Right renal cortex interstitium (tissue), 3 donors: ENCODE data around the gene SREBF2. TPM values are rescaled to one million over a fixed set of nuclear protein-coding genes. Genes with fewer than 3 reads are reported as not detected.

ENCODE experiments used
- DNase-seq, 3 donors: peaks; one replicate each; pipeline ENCODE4 v3.0.0-alpha.2; 2013; ENCODE audit warnings: low read depth in 3 of 3, low spot score in 2 of 3
- polyA plus RNA-seq, 3 donors: library from polyadenylated mRNA; unstranded; fragments of 120-200 nt; gene quantifications; one replicate each; pipeline ENCODE4 v1.2.1, GENCODE V29; 2013; ENCODE audit not compliant: insufficient read length in 3 of 3

Gene SREBF2
- 10 to 100 TPM; 85.5 to 93.2 (median 90.2) TPM for polyA plus RNA-seq

DNA sequence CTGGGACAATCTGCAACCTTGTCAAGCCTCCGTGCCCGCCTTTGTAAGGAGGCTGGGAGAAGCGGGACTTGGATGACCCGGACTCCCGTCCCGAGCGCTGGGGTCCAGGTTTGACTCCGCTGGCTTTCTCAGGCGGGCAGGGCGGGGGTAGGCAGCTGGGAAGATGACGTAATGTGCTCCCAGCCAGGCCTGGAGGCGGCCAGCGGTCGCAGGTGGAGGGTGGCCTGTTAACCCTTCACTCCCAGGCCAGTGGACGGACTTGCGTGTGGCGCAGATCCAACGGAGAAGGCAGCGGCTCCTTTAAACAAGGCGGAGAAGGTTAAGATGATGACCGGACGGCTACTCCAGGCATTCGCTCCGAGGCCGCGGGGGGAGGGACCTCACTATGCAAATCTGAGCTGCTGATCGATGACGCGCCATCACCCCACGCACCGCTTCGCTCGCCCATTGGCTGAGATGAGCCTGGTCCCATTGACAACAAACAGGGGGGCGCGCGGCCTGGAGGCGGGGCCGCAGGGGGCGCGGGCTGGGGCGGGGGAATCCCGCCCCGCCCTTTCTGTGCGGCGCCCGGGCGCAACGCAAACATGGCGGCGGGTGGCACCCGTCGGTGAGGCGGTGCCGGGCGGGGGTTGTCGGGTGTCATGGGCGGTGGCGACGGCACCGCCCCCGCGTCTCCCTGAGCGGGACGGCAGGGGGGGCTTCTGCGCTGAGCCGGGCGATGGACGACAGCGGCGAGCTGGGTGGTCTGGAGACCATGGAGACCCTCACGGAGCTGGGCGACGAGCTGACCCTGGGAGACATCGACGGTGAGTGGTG, at the start of gene SREBF2:
SREBF2 (plus strand) TSS at position 553 of the 816 bp plus-strand sequence; CDS start at position 719, 166 bp downstream.
- DNase-seq = peak; percentile 96 to 99 (median 99)

DNA sequence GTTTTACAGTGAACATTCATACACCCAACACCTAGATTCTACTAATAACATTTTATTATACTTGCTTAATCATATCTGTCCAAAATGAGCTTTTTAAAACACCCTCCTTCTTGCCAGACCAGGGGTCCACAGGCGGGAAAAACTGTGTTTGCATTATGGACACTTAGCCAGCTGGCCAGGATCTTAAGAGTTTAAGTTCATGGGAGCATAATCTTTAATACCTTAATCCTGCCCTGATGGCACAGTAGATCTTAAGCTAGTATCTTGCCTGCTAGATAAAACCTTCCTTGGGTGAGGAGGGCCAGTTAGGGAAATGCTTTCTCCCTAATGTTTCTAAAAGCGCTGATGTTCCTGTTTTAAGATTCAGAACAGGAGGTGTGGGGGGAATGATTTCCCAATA, 45.6 kb upstream of the SREBF2 start:
- DNase-seq = no peak

DNA sequence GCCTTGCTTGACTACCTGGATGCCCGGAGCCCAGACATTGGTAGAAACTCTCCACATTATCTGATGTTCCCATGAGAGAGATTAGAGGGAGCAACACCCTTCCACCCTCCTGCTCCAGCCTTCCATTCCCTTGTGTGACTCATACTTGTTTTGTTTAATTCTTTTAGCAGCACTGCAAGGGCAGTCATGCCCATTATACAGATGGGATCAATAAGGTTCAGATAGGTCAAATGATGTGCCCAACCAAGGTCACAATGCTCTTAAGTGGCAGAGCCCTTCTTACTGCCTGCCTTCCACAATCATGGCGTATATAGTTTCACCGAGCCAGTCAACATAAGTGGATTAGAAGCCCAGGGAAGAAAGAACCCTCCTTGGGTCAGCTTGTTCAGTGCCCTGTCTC, 39.0 kb upstream of the SREBF2 start:
- no peak for DNase-seq

DNA sequence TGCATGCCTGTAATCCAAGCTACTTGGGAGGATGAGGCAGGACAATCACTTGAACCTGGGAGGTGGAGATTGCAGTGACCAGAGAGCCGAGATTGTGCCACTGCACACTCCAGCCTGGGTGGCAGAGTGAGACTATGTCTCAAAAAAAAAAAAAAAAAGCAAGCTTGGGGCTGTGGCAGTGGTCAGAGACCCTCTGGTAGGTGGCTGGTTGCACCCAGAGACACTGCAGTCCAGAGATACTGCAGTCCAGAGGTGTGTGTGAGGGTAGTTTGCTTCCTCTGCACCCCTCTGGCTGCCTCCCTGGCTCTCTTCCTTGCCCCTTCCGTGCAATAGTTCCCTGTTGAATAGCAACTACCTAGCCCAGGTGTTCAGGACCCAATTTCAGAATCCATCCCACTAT, 34.2 kb upstream of the SREBF2 start:
- DNase-seq = no peak

DNA sequence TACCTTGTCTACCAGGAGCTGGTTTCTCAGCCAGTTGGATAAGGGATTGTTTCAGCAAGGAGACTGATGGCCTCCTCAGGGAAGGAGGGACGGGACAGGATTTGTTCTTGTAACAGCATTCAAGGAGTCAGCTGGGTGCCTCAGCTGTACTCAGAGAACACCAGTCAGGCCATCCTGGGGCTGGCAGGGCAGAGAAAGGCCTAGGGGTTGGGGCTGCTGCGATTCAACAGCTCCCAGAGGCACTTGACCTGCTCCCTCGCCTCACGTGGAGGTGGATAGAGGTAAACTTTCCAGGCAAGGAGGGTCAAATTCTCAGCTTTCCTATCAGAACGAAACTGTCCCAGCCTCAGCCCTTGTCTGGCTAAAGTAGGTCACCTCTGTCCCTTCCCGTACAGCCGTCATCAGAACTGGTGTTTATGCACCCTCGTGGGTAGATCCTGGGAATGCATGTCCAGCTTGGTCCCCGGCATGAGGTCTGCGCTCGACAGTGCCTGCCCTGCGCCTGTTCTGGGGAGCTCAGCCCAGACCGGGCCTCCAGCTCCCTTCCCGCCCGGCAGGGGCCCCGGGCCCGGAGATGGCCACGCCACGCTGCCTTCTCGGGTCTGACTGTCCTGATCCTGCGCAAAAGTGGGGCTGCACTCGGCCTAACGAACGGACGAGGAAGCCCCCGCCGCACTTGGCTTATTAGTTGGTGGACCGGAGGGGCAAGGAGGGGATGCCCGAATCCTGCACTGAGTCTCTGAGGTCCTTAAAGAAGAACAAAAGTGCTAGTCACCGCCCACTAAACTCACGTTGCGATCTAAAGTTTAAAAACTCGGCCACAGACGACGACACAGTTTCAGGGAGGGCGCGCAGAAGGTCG, 33.2 kb upstream of the SREBF2 start:
- no peak for DNase-seq

DNA sequence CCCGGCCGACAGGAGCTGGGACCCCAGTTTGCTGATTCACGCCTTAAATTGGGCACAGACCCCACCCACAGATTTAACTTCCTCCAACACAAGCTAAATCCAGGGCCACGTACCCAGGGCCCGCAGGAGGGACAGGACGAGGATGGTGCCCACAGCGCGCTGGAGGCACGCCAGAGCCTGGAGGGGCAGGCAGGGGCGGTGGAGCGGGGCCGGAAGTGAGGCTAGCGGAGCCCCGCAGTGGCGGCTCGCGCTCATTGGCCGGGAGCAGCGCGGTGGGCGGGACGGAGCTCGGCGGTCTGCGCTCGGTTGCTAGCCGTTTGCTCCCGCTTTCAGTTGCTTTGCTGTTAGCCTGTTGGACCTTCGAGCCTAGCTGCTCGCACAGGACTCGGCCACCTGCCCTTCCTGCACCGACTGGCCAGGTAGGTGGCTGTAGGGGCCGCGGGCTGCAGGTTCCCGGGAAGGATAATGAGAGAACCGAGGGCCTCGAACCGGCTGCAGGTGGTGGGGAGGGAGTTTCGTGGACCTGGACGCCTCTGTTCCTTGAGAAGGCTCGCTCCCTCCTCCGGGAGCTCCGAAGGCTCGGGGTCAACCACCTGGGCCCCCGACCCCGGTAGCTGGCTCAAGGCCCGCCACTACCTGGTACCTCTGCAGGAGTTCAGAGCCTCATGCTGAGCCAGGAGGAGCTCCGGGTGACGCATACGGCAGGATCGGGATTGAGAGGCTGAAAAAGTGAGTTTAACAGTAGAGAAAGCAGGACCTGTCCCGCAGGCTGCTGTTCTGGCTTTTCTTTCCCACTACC, 32.4 kb upstream of the SREBF2 start, which contains the start of gene CCDC134:
CCDC134 (plus strand) TSS at position 332 of the 799 bp plus-strand sequence. CDS start 8,212 bp downstream, outside the sequence.
- DNase-seq = peak; percentile 56 to 78 (median 71)

DNA sequence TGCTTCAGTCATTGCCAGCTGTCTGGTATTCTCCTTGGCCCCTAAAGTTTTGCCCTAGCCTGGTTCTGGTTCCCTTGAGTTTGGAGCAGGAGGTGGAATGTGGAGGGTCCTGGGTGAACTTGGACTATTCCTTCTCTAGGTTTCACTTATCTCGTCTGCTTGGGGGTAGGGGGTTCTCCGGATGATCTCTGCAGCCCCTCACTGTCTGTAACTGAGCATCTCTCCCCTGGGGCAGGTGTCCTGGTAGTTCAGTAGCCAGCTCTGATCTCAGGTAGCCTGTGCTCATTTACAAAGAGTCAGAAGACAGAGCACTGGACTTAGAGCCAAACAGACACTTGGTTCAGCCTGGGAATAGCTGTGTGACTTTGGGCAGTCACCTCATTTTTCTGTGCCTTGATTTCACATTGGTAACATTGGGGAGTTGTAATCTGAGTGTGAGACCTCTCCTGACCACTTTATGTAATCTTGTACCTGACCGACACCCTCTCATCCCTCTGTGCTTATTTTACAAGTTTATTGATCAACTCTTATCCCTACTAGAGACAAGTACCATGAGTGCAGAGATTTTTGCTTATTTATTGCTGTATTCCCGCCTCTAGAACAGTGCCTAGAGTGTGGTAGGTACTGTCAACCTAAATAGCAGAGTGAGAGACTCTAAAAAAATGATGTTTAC, 31.6 kb upstream of the SREBF2 start:
- no peak for DNase-seq

DNA sequence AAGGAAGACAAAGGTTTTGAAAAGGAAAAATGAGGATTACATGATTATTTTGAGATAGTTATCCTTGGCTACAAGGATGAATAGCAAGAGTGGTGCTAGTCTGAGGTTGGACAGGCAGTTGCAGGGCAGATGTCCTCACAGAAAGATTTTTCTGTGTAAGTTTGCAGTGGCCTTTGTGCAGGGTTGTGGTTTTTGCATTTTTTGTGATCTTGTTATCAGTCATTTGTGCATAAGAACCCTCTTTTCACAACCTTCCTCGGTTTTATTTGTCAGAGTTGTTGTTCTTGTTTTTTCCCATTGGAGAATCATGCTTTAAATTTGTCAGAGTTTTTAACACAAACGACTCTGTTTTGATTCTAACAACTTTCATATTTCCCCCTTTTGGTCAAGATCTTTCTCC, 31.0 kb upstream of the SREBF2 start:
- DNase-seq = no peak

DNA sequence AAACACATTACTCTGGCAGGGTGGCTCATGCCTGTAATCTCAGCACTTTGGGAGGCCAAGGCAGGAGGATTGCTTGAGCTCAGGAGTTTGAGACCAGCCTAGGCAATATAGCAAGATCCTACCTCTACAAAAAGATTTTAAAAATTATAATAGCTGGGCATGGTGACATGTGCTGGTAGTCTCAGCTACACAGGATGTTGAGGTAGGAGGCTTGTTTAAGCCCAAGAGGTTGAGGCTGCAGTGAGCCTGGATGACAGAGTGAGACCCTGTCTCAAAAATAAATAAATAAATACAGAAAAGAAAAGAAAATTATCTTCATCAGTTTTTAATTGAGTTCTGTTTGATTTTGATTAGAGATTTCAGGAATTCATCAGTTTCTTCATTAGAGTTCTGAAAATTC, 27.3 kb upstream of the SREBF2 start:
- no peak for DNase-seq

DNA sequence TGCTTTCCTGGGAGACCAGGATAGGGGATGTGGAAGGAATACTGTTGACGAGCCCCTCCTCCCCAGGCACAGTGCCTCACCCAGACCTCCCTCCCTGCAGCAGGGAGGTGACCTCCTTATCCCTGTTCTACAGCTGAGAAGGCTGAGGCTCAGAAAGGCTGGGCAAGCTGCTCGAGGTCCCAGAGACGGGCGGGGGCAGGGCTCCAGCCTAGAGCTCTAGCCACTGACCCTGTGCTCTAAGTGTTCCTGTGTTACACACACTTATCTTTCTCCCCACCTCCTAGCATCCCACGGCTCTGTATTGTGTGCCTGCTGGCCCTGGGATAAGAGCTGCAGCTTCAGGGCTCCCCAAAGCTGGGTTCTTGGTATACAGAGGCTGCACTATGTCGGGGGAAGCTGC, 24.5 kb upstream of the SREBF2 start:
- no peak for DNase-seq

DNA sequence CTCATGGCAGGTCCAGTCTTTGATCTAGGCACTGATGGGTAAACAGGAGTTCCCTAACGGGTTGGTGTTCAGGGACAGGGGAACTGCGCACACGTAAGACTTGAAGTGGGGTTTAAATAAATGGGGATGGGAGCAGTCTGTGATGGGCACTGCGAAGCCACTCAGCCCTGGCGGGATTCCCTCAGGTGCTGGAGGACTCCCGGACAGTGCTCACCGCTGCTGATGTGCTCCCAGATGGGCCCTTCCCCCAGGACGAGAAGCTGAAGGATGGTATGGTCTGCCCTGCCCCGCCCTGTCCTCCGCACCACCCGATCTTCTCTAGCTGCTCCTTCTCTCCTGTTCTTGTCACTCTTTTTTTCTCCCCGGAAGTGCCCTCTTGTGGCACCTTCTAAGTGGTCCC, 22.9 kb upstream of the SREBF2 start:
- no peak for DNase-seq

DNA sequence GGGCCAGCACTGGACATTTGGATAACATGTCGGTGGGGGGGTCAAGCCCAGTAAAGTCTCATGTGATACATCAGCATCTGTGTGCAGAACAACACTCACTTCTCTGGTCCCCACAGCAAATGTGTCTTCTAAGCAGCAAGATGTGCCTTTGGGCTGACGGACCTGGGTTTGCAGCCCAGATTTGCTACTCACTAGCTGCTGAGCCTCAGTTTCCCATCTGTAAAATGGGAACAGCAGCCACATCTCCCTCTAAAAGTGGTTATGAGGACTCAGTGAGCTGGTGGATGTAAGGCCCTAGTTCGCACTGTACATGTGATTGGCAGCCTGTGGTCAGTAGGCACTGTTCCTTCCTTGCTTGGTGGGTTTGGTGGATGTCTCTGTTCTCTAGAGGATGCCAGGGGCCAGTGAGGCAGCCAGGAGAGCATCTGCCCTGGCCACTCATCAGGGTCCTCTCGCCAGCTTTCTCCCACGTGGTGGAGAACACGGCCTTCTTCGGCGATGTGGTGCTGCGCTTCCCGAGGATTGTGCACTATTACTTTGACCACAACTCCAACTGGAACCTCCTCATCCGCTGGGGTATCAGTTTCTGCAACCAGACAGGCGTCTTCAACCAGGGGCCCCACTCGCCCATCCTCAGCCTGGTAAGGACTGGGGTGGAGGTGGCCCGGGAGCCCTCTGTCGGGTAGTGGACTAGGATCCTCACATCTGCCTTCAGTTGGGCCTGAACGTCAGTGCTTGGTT, 19.9 kb upstream of the SREBF2 start:
- no peak for DNase-seq

DNA sequence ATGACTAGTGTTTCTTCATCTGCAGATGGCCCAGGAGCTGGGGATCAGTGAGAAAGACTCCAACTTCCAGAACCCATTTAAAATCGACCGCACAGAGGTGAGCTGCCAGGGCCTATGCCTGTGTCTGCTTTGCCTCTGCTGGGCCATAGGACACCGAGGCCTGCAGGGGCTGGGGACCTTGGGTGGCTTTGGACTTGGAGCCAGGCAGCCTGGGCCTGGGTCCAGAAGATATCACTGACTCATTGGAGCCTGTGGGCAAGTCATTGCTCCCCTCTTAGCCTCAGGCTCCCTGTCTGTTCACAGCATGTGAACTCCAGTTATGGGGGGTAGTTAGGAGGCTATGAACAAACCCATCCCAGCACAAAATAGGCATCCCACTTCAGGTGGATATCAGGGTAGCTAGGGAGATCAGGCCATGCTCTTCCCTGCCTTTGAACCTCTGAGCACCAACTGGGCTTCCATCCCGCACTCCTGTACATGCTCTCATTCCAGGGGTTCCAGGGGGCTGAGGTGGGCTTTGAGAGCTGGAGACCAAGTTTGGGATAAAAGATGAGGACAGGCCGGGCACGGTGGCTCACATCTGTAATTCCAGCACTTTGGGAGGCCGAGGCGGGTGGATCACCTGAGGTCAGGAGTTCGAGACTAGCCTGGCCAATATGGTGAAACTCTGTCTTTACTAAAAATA, 19.0 kb upstream of the SREBF2 start:
- DNase-seq = no peak

DNA sequence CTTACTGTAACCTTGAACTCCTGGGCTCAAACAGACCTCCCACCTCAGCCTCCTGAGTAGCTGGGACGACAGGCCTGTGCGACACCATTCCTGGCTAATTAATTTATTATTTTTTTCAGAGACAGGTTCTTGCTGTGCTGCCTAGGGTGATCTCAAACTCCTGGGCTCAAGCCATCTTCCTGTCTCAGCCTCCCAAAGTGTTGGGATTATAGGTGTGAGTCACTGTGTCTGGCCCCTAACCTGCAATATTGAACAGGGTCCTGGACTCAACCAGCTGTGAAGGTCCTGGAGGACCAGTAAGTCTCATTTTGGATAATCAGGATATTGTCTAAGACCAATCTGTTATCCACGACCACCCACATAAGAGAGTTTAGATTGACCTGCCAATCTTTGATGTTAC, 17.2 kb upstream of the SREBF2 start:
- no peak for DNase-seq

DNA sequence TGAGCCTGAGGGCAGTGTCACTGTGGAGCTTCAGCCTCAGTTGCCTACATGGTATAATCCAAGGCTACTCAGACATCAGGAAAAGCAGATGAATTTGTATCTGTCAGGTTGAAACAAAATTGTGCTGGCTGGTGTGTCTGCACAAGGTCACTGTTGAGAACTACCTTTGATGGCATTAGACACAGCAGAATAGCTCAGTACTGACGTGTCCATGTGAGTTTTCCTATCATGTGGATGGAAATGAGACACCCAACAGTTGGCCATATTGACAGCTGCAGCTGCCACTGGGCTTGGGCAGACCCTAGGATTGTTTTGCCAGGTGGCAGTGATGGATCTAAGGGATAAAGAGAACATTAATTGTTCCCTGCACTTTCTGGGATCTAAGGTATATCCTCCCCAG, 16.7 kb upstream of the SREBF2 start:
- no peak for DNase-seq

DNA sequence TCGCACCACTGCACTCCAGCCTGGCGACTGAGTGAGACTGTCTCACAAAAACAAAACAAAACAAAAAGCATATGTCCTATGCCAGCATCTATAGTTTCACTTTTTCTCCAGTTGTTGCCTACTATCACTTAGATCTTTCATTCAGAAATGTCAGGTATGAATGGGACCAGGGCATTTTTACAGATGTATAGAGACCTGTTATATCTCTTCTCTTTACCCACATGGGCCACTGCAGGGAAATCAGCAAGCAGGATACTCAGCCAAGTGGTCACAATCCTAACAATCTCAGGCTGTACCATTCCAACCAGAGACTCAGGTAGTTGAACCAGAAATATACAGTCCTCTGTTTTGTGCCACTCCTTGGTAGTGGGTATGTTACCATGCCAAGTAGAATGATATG, 16.0 kb upstream of the SREBF2 start:
- DNase-seq = no peak

DNA sequence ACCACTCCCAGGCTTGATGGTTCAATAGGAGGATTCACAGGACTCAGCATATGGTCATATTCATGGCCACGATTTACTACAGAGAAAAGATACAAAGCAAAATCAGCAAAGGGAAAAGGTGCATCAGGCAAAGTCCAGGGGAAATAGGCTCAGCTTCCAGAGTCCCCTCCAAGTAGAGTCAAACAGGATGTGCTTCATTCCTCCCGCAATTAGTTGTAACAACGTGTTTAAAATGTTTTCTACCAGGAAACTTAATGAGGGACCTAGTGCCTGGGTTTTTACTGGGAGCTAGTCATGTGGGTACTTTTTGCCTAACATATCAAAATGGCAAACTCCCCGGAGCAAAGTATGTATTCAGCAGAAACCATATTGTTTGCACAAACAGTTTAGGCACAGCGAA, 14.9 kb upstream of the SREBF2 start:
- no peak for DNase-seq

DNA sequence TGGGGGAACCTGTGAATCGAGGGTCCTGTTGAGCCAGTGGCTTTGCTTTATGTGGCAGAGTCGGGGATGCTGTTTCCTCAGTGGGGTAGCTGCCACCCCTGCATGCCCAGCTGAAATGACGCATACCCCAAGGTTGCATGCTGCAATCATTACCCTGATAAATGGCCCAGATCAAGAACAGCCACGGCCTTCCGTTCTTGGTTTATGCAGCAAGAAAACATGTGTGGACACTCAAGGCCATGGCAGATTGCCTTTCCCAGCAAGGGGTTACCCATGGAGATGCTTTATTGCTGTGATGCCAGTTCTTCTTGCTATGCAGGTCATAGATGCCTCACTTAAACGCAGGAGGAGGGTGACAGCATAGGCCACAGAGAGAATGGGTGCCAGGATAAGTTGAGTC, 14.3 kb upstream of the SREBF2 start:
- no peak for DNase-seq

DNA sequence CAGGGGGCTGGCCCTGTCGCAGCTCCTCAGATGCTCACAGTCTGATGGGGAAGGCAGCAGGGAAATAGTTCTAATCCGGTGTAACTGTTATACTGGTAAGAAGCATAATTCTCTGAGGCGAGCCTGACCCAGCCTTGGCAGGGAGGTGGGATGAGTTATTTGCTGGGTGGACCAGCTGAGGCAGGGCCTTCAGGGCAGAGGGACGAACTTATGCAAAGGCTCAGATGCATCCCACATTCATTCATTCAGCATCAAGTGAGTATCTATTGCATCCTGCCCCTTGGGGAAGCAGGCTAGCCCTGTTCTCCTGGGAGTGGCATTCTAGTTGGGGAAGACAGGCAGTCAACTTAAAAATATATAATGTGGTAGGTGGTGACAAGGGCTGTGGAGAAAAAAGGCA, 13.6 kb upstream of the SREBF2 start:
- no peak for DNase-seq
